Neural crest cell (in vitro differentiated cells): ENCODE measurements around the gene OPRPN. TPM values are rescaled to one million over a fixed set of nuclear protein-coding genes. Genes with fewer than 3 reads are reported as not detected.

ENCODE experiments used
- DNase-seq: peaks from one replicate; pipeline ENCODE4 v3.0.0; 2021; ENCODE audit warnings: low read depth, mixed read lengths, low spot score
- H3K27ac Mint-ChIP-seq: one replicate; pipeline ENCODE4 v1.8.0; 2021; ENCODE audit warnings: mild to moderate bottlenecking, mixed read lengths; ENCODE audit not compliant: unreplicated experiment
- H3K27me3 Mint-ChIP-seq: 2 replicates; pipeline ENCODE4 v1.8.0; 2021; ENCODE audit warnings: low read depth, mild to moderate bottlenecking, mixed read lengths
- H3K36me3 Mint-ChIP-seq: 2 replicates; pipeline ENCODE4 v1.8.0; 2021; ENCODE audit warnings: low read depth, mild to moderate bottlenecking, mixed read lengths
- H3K4me1 Mint-ChIP-seq: 2 replicates; pipeline ENCODE4 v1.8.0; 2021; ENCODE audit warnings: mixed read lengths
- H3K4me3 Mint-ChIP-seq: one replicate; pipeline ENCODE4 v1.8.0; 2021; ENCODE audit warnings: mild to moderate bottlenecking, mixed read lengths
- H3K9me3 Mint-ChIP-seq: 2 replicates; pipeline ENCODE4 v1.8.0; 2021; ENCODE audit warnings: mixed read lengths
- CTCF ChIP-seq: fragments of 200-600 bp; sonication (generic); conservative IDR thresholded peaks from 2 replicates; pipeline ENCODE4 v1.5.0; 2021; ENCODE audit warnings: antibody characterized with exemption, mild to moderate bottlenecking
- total RNA-seq: library from RNA; stranded (reverse); gene quantifications from 2 replicates; pipeline ENCODE4 v1.2.1, GENCODE V29; 2021

OPRPN gene
- total RNA-seq, 1 donor from 2014 or later: not detected

- no peak overlapping the region for H3K4me3 Mint-ChIP-seq
These were observed 32.3 kb upstream of the OPRPN start for GRCh38 chr4:70365479-70365878.

GRCh38 chr4:70367813-70368212 is 29.9 kb upstream of the OPRPN start:
- Mint-ChIP-seq H3K36me3 (no peaks in the 10 kb centered on the region), H3K27me3 (no peaks in the 10 kb centered on the region), H3K4me3 (no peak overlapping the region), H3K27ac (no peak overlapping the region), H3K9me3 (no peaks in the 10 kb centered on the region), H3K4me1 (no peaks in the 10 kb centered on the region)
- no peak for DNase-seq
- TF ChIP-seq CTCF: no peak

More at GRCh38 chr4:70365479-70365878, 32.3 kb upstream of the OPRPN start:
- Mint-ChIP-seq H3K36me3 (no peaks in the 10 kb centered on the region), H3K27me3 (no peaks in the 10 kb centered on the region), H3K4me1 (no peaks in the 10 kb centered on the region), H3K9me3 (no peaks in the 10 kb centered on the region), H3K27ac (no peak overlapping the region)
- DNase-seq: no peak
- TF ChIP-seq CTCF: no peak

DNA sequence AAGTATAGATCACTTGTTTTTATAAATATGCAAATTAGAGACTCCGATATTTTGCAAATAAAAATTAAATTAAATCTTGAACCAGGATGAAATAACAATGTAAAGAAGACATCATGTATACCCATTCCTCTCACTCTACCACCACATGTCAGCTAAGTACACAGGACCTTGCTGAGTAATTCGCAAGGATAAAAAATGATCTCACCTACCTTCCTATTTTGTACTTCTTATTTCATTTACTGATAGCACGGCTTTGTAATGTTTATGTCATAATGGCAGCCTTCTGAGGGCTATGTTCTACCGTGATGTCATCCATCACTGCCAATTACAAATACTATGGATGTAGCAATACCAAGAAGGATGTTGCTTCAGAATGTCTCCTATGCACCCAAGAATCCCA is 25.8 kb upstream of the OPRPN start:
- H3K36me3 Mint-ChIP-seq: no peaks in the 10 kb centered on the region
- DNase-seq: no peak
- TF ChIP-seq CTCF: no peak
- no peak overlapping the region for H3K4me3 Mint-ChIP-seq
- H3K27ac Mint-ChIP-seq: no peak overlapping the region
- no peaks in the 10 kb centered on the region for H3K27me3 Mint-ChIP-seq
- H3K9me3 Mint-ChIP-seq: no peaks in the 10 kb centered on the region
- H3K4me1 Mint-ChIP-seq: no peaks in the 10 kb centered on the region

GRCh38 chr4:70372760-70373159 is 25.0 kb upstream of the OPRPN start:
- no peak overlapping the region for H3K4me3 Mint-ChIP-seq
- no peak for TF ChIP-seq CTCF
- no peaks in the 10 kb centered on the region for H3K9me3 Mint-ChIP-seq
- no peaks in the 10 kb centered on the region for H3K36me3 Mint-ChIP-seq
- DNase-seq: no peak
- no peaks in the 10 kb centered on the region for H3K4me1 Mint-ChIP-seq
- H3K27me3 Mint-ChIP-seq: no peaks in the 10 kb centered on the region
- no peak overlapping the region for H3K27ac Mint-ChIP-seq

- Mint-ChIP-seq H3K27me3 (no peaks in the 10 kb centered on the region), H3K4me3 (no peak overlapping the region), H3K27ac (no peak overlapping the region), H3K4me1 (no peaks in the 10 kb centered on the region), H3K9me3 (no peaks in the 10 kb centered on the region), H3K36me3 (no peaks in the 10 kb centered on the region)
- TF ChIP-seq CTCF: no peak
- DNase-seq: no peak
These were observed 17.2 kb upstream of the OPRPN start for GRCh38 chr4:70380578-70380977.

GRCh38 chr4:70382691-70383181 is 15.0 kb upstream of the OPRPN start, which contains the start of gene SMR3B:
Gene SMR3B, plus strand, starts transcription at chr4:70383131. Its CDS starts 1,380 bp downstream, at chr4:70384511.
- H3K27me3 Mint-ChIP-seq: no peaks in the 10 kb centered on the region
- no peaks in the 10 kb centered on the region for H3K4me1 Mint-ChIP-seq
- H3K27ac Mint-ChIP-seq: no peak within 1 kb of the TSS
- no peak for DNase-seq
- TF ChIP-seq CTCF: no peak
- H3K4me3 Mint-ChIP-seq: no peak within 1 kb of the TSS
- no peaks in the 10 kb centered on the region for H3K9me3 Mint-ChIP-seq
- H3K36me3 Mint-ChIP-seq: no peaks in the 10 kb centered on the region
